Heart left ventricle (tissue), 13 donors: ENCODE data around the gene UPF2.

Experiments used
- POLR2A ChIP-seq, 2 donors: fragments of 450-650 bp; IDR thresholded peaks; one replicate each; pipeline ENCODE4 v1.6.1; 2017; ENCODE audit warnings: antibody characterized with exemption in 2 of 2, mild to moderate bottlenecking in 2 of 2, moderate library complexity in 2 of 2
- TF ChIP-seq, protein P1 (sequence below), 12 donors: fragments of 200-600 bp; sonication (generic) in 4 of 12; IDR thresholded peaks; one replicate each; pipeline versions ENCODE4 v1.5.0 to v1.8.0; 2018 to 2022; ENCODE audit warnings: antibody characterized with exemption in 12 of 12, mild to moderate bottlenecking in 5 of 12
- donor health status: ischemic (EF 13 %, LVEDD 7.1; RV severe dilation, severe dysfunction).
- donor health status: DM: no; HTN: yes; CAD: no.
- donor health status: DM: no; HTN: no; CAD: no.
- donor health status: ischemic (EF 25% LVEDD 6.9; RV normal size, moderate dysfunction).
- donor health status: ischemic (EF 25% LVEDD 5.7; RV mildly dilated, moderate dysfunction).
- donor health status: ischemic (EF 35%, LVEDD 5.7; RV mildly dilated, moderate dysfunction).
- donor health status: nonischemic (EF 11% LVEDD 7.7; RV severe dilation, severe dysfunction).
- donor health status: DM: yes; HTN: yes; CAD: no.
- donor health status: PGD.
- donor health status: ischemic (EF 29% LVEDD 5.4; RV normal size, mild dysfunction).
- donor health status: nonischemic (EF 23%, LVEDD 6.1; RV moderate dilation, normal function).

DNA sequence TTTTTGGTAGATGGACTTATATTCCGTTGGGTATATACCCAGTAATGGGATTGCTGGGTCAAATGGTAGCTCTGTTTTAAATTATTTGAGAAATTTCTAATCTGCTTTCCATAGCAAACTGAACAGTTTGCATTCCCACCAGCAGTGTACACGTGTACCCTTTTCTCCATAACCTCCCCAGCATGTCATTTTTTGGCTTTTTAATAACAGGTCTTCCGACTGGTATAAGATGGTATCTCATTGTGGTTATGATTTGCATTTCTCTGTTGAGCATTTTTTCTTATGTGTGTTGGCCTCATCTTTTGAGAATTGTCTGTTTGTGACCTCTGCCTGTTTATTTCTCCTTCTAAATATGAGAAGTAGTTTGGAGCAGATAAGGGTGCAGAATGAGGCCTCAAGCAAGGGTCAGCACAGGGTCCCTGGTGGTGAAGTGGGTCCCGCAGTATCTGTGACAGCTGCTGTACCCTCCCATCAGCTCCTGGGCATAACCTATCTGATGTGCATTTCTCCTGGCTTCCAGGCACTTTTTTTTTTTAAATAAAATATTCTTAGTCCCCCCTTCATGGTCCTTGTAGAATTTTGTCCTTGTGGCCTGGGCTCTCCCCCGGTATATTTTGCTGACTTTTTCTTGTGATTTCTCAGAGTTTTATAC, 145.9 kb downstream of the UPF2 start:
- TF ChIP-seq, protein P1, sequence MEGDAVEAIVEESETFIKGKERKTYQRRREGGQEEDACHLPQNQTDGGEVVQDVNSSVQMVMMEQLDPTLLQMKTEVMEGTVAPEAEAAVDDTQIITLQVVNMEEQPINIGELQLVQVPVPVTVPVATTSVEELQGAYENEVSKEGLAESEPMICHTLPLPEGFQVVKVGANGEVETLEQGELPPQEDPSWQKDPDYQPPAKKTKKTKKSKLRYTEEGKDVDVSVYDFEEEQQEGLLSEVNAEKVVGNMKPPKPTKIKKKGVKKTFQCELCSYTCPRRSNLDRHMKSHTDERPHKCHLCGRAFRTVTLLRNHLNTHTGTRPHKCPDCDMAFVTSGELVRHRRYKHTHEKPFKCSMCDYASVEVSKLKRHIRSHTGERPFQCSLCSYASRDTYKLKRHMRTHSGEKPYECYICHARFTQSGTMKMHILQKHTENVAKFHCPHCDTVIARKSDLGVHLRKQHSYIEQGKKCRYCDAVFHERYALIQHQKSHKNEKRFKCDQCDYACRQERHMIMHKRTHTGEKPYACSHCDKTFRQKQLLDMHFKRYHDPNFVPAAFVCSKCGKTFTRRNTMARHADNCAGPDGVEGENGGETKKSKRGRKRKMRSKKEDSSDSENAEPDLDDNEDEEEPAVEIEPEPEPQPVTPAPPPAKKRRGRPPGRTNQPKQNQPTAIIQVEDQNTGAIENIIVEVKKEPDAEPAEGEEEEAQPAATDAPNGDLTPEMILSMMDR (IDR thresholded peaks at IDR 0.05), result no peak
- TF ChIP-seq POLR2A (IDR thresholded peaks at IDR 0.05), result no peak
